ENCODE results near the gene CLIC5.

CLIC5 gene

GRCh38 chr6:45946352-45946751, 69.3 kb downstream of the CLIC5 start:
- Histone ChIP-seq H2AFZ (ENCODE audit: low read length) (0 out of 2 replicates have a peak overlapping the region, but pooled peaks have one; percentile 13), H3K4me1 (ENCODE audit: insufficient read depth, low read length, poor library complexity, severe bottlenecking) (no peaks in the 10 kb centered on the region), H3K4me2 (ENCODE audit: low read depth, low read length, poor library complexity, severe bottlenecking) (no peak overlapping the region), H3K9me2 (replicated peaks; ENCODE audit: low read depth, low read length) (no peaks in the 10 kb centered on the region), H3K27me3 (ENCODE audit: insufficient read depth, low read length, poor library complexity, severe bottlenecking) (no peaks in the 10 kb centered on the region), H3F3A (ENCODE audit: low read depth) (no peaks in the 10 kb centered on the region), H4K20me1 (ENCODE audit: insufficient read depth, low read length, poor library complexity, severe bottlenecking) (no peaks in the 10 kb centered on the region), H3K9me3 (ENCODE audit: insufficient read depth, low read depth, low read length) (no peaks in the 10 kb centered on the region), H3K9ac (ENCODE audit: low read depth, low read length, poor library complexity, severe bottlenecking) (no peak overlapping the region), H3K36me3 (ENCODE audit: insufficient read depth, low read length) (no peaks in the 10 kb centered on the region), H3K79me2 (ENCODE audit: insufficient read depth, low read length) (no peaks in the 10 kb centered on the region), H3K4me3 (ENCODE audit: low read length, poor library complexity, severe bottlenecking) (no peak overlapping the region)
- TF ChIP-seq CTCF (conservative IDR thresholded peaks at IDR 0.05; ENCODE audit: low read length), result peak; percentile 47
- no peak for TF ChIP-seq EZH2phosphoT487 (IDR thresholded peaks at IDR 0.05; ENCODE audit: borderline replicate concordance)

- Histone ChIP-seq H2AFZ (ENCODE audit: low read length) (no peak overlapping the region), H3K9me3 (ENCODE audit: insufficient read depth, low read depth, low read length) (no peaks in the 10 kb centered on the region), H3K79me2 (ENCODE audit: insufficient read depth, low read length) (no peaks in the 10 kb centered on the region), H3K27me3 (ENCODE audit: insufficient read depth, low read length, poor library complexity, severe bottlenecking) (no peaks in the 10 kb centered on the region), H3K9me2 (replicated peaks; ENCODE audit: low read depth, low read length) (no peaks in the 10 kb centered on the region), H3K36me3 (ENCODE audit: insufficient read depth, low read length) (no peaks in the 10 kb centered on the region), H3K4me1 (ENCODE audit: insufficient read depth, low read length, poor library complexity, severe bottlenecking) (no peaks in the 10 kb centered on the region), H3K4me3 (ENCODE audit: low read length, poor library complexity, severe bottlenecking) (no peak overlapping the region), H3K4me2 (ENCODE audit: low read depth, low read length, poor library complexity, severe bottlenecking) (no peak overlapping the region), H4K20me1 (ENCODE audit: insufficient read depth, low read length, poor library complexity, severe bottlenecking) (no peaks in the 10 kb centered on the region), H3F3A (ENCODE audit: low read depth) (no peaks in the 10 kb centered on the region), H3K9ac (ENCODE audit: low read depth, low read length, poor library complexity, severe bottlenecking) (no peak overlapping the region)
- TF ChIP-seq EZH2phosphoT487 (IDR thresholded peaks at IDR 0.05; ENCODE audit: borderline replicate concordance), result no peak
- no peak for TF ChIP-seq CTCF (conservative IDR thresholded peaks at IDR 0.05; ENCODE audit: low read length)
Observed at GRCh38 chr6:45942953-45943352, 72.7 kb downstream of the CLIC5 start.

- Histone ChIP-seq H3K9ac (ENCODE audit: low read depth, low read length, poor library complexity, severe bottlenecking) (no peak overlapping the region), H3K4me3 (ENCODE audit: low read length, poor library complexity, severe bottlenecking) (no peak overlapping the region), H3K4me1 (ENCODE audit: insufficient read depth, low read length, poor library complexity, severe bottlenecking) (no peaks in the 10 kb centered on the region), H3K4me2 (ENCODE audit: low read depth, low read length, poor library complexity, severe bottlenecking) (no peak overlapping the region), H3K79me2 (ENCODE audit: insufficient read depth, low read length) (no peaks in the 10 kb centered on the region), H2AFZ (ENCODE audit: low read length) (0 out of 2 replicates have a peak overlapping the region, but pooled peaks have one; percentile 26), H3K9me3 (ENCODE audit: insufficient read depth, low read depth, low read length) (no peaks in the 10 kb centered on the region), H4K20me1 (ENCODE audit: insufficient read depth, low read length, poor library complexity, severe bottlenecking) (no peaks in the 10 kb centered on the region), H3K27me3 (ENCODE audit: insufficient read depth, low read length, poor library complexity, severe bottlenecking) (no peaks in the 10 kb centered on the region), H3F3A (ENCODE audit: low read depth) (no peaks in the 10 kb centered on the region), H3K9me2 (replicated peaks; ENCODE audit: low read depth, low read length) (no peaks in the 10 kb centered on the region), H3K36me3 (ENCODE audit: insufficient read depth, low read length) (no peaks in the 10 kb centered on the region)
- TF ChIP-seq CTCF (conservative IDR thresholded peaks at IDR 0.05; ENCODE audit: low read length) (no peak), EZH2phosphoT487 (IDR thresholded peaks at IDR 0.05; ENCODE audit: borderline replicate concordance) (no peak)
Observed at GRCh38 chr6:45933855-45934254, 81.8 kb downstream of the CLIC5 start.
